Thymus (tissue), 11 donors: ENCODE results near the gene ILK. TPM values are rescaled to one million over a fixed set of nuclear protein-coding genes. Genes with fewer than 3 reads are reported as not detected.

Experiments
- DNase-seq, 9 donors: peaks; one replicate each; pipeline ENCODE4 v3.0.0-alpha.2; 2013; ENCODE audit warnings: low spot score in 9 of 9, low read depth in 6 of 9, missing footprints in 1 of 9
- H3K27ac ChIP-seq, 2 donors: one replicate each; pipeline ENCODE4 v1.5.1; 2013; ENCODE audit warnings: control low read depth in 1 of 2, low read depth in 1 of 2, low read length in 1 of 2, mild to moderate bottlenecking in 1 of 2, moderate library complexity in 1 of 2
- H3K27me3 ChIP-seq, 2 donors: one replicate each; pipeline ENCODE4 v1.5.1; 2013; ENCODE audit warnings: low read length in 1 of 2; ENCODE audit not compliant: control insufficient read depth in 2 of 2, insufficient read depth in 1 of 2
- H3K36me3 ChIP-seq, 2 donors: one replicate each; pipeline ENCODE4 v1.5.1; 2013; ENCODE audit warnings: low read length in 1 of 2, mild to moderate bottlenecking in 1 of 2, moderate library complexity in 1 of 2; ENCODE audit not compliant: control insufficient read depth in 2 of 2, insufficient read depth in 2 of 2
- H3K4me1 ChIP-seq, 2 donors: one replicate each; pipeline ENCODE4 v1.5.1; 2013; ENCODE audit warnings: low read length in 2 of 2; ENCODE audit not compliant: control insufficient read depth in 2 of 2, insufficient read depth in 2 of 2
- H3K4me3 ChIP-seq, 2 donors: one replicate each; pipeline ENCODE4 v1.5.1; 2013; ENCODE audit warnings: low read length in 2 of 2, control low read depth in 1 of 2, mild to moderate bottlenecking in 1 of 2
- H3K9me3 ChIP-seq, 2 donors: one replicate each; pipeline ENCODE4 v1.5.1; 2013; ENCODE audit warnings: low read length in 1 of 2, mild to moderate bottlenecking in 1 of 2; ENCODE audit not compliant: control insufficient read depth in 2 of 2, insufficient read depth in 1 of 2
- WGBS: extraction: QIAGEN DNeasy Blood & Tissue Kit; methylation state at CpG from one replicate; pipeline ENCODE4 v1.1.7; 2013; 5-methylcytosine and 5-hydroxymethylcytosine counted together
- polyA plus RNA-seq: library from polyadenylated mRNA; stranded (reverse); fragments of 200-250 nt; gene quantifications from one replicate; pipeline ENCODE4 v1.2.3, GENCODE V29; 2013
- total RNA-seq: library from RNA; stranded (reverse); fragments of 120-200 nt; gene quantifications from one replicate; pipeline ENCODE4 v1.2.4, GENCODE V29; 2013
- donor health status: healthy.

ILK gene
- total and polyA plus RNA-seq, 2 donors, result 68.6 to 74.6 TPM

GRCh38 chr11:6570691-6571427 is 32.7 kb upstream of the ILK start:
- Histone ChIP-seq H3K27ac (no peak overlapping the region), H3K9me3 (peaks cover 0 to 8% of the 10 kb centered on the region in 2 donors), H3K4me3 (no peak overlapping the region), H3K4me1 (peaks cover 0 to 3% of the 10 kb centered on the region in 2 donors), H3K36me3 (peaks cover 0 to 5% of the 10 kb centered on the region in 2 donors), H3K27me3 (no peaks in the 10 kb centered on the region)
- DNase-seq, result no peak
- 97% methylated on average over 62 of the region's 62 CpGs for WGBS

GRCh38 chr11:6571434-6572008 is 32.1 kb upstream of the ILK start:
- Histone ChIP-seq H3K4me3 (no peak overlapping the region), H3K27ac (no peak overlapping the region), H3K9me3 (peaks cover 0 to 8% of the 10 kb centered on the region in 2 donors), H3K27me3 (no peaks in the 10 kb centered on the region), H3K36me3 (peaks cover 0 to 5% of the 10 kb centered on the region in 2 donors), H3K4me1 (peaks cover 0 to 3% of the 10 kb centered on the region in 2 donors)
- no peak for DNase-seq
- 96% methylated on average over 22 of the region's 22 CpGs for WGBS

- DNase-seq, result no peak
- Histone ChIP-seq H3K9me3 (peaks cover 0 to 8% of the 10 kb centered on the region in 2 donors), H3K36me3 (peaks cover 0 to 5% of the 10 kb centered on the region in 2 donors), H3K4me1 (peaks cover 0 to 3% of the 10 kb centered on the region in 2 donors), H3K4me3 (no peak overlapping the region), H3K27me3 (no peaks in the 10 kb centered on the region), H3K27ac (no peak overlapping the region)
- WGBS, result 96% methylated on average over 2 of the region's 2 CpGs
Observed at GRCh38 chr11:6572215-6572614, 31.4 kb upstream of the ILK start.

- H3K27ac ChIP-seq, result no peak overlapping the region
- H3K4me1 ChIP-seq, result no peaks in the 10 kb centered on the region
- peaks cover 0 to 8% of the 10 kb centered on the region in 2 donors for H3K9me3 ChIP-seq
- 98% methylated on average over 6 of the region's 6 CpGs for WGBS
- DNase-seq, result no peak
- no peaks in the 10 kb centered on the region for H3K27me3 ChIP-seq
- peaks cover 0 to 6% of the 10 kb centered on the region in 2 donors for H3K36me3 ChIP-seq
- no peak overlapping the region for H3K4me3 ChIP-seq
Observed at GRCh38 chr11:6574816-6575715, 28.5 kb upstream of the ILK start.

- Histone ChIP-seq H3K9me3 (peaks cover 0 to under 1% of the 10 kb centered on the region in 2 donors), H3K4me3 (no peak overlapping the region), H3K27ac (no peak overlapping the region), H3K4me1 (no peaks in the 10 kb centered on the region), H3K36me3 (peaks cover 2 to 4% of the 10 kb centered on the region in 2 donors), H3K27me3 (no peaks in the 10 kb centered on the region)
- DNase-seq, result no peak
- 64% methylated on average over 6 of the region's 6 CpGs for WGBS
Observed at GRCh38 chr11:6576471-6577373, 26.9 kb upstream of the ILK start.

- no peaks in the 10 kb centered on the region for H3K9me3 ChIP-seq
- 98% methylated on average over 1 of the region's 1 CpG for WGBS
- H3K36me3 ChIP-seq, result peaks cover 2 to 4% of the 10 kb centered on the region in 2 donors
- no peak overlapping the region for H3K27ac ChIP-seq
- no peaks in the 10 kb centered on the region for H3K4me1 ChIP-seq
- no peak overlapping the region for H3K4me3 ChIP-seq
- DNase-seq, result no peak
- H3K27me3 ChIP-seq, result no peaks in the 10 kb centered on the region
Observed at GRCh38 chr11:6578134-6578533, 25.4 kb upstream of the ILK start.

GRCh38 chr11:6579681-6580080 is 23.9 kb upstream of the ILK start:
- WGBS, result 97% methylated on average over 2 of the region's 2 CpGs
- Histone ChIP-seq H3K9me3 (no peaks in the 10 kb centered on the region), H3K27me3 (no peaks in the 10 kb centered on the region), H3K27ac (no peak overlapping the region), H3K36me3 (peaks cover 2 to 4% of the 10 kb centered on the region in 2 donors), H3K4me1 (no peaks in the 10 kb centered on the region), H3K4me3 (no peak overlapping the region)
- DNase-seq, result no peak

GRCh38 chr11:6583584-6583983 is 20.0 kb upstream of the ILK start:
- DNase-seq, result no peak
- Histone ChIP-seq H3K27me3 (no peaks in the 10 kb centered on the region), H3K36me3 (peaks cover 2 to 9% of the 10 kb centered on the region in 2 donors), H3K4me3 (no peak overlapping the region), H3K27ac (no peak overlapping the region), H3K9me3 (peaks cover 0 to 2% of the 10 kb centered on the region in 2 donors), H3K4me1 (no peaks in the 10 kb centered on the region)
- WGBS, result 97% methylated on average over 1 of the region's 1 CpG
